H1 (cell line): ENCODE measurements around the gene ADAMTS17. TPM values are rescaled to one million over a fixed set of nuclear protein-coding genes. Genes with fewer than 3 reads are reported as not detected.

Experiments
- CTCF ChIA-PET: fragments of 300-600 bp; sonication (Branson Sonifier 250); formaldehyde crosslinking; loops from one replicate; lab custom pipeline; 2021; ENCODE audit not compliant: partially characterized antibody; lab: Charles Lee
- POLR2A ChIA-PET: fragments of 300-600 bp; sonication (Branson Sonifier 250); formaldehyde crosslinking; loops from one replicate; lab custom pipeline; 2021; ENCODE audit warnings: inconsistent platforms; ENCODE audit not compliant: partially characterized antibody; lab: Charles Lee
- DNase-seq, 2 experiments: peaks; one replicate each; pipeline versions ENCODE4 v3.0.0 to v3.0.0-alpha.2; 2010 to 2022; ENCODE audit warnings: low spot score in 2 of 2, low read depth in 1 of 2, mixed read lengths in 1 of 2
- FAIRE-seq: peaks from 2 replicates; lab custom pipeline; 2011; peaks lifted over from hg19 to GRCh38; lab: Jason Lieb, UNC
- H2AFZ ChIP-seq: 2 replicates; pipeline ENCODE4 v1.8.1; 2012; ENCODE audit warnings: low read length, inconsistent platforms
- H2AK5ac ChIP-seq: 2 replicates; pipeline ENCODE4 v1.6.1; 2013; ENCODE audit warnings: low read depth, low read length
- H2BK120ac ChIP-seq: replicated peaks from 2 replicates; pipeline ENCODE3; 2013; ENCODE audit warnings: low read depth, low read length, inconsistent platforms
- H2BK12ac ChIP-seq: 2 replicates; pipeline ENCODE4 v1.6.1; 2013; ENCODE audit warnings: low read depth, low read length
- H2BK15ac ChIP-seq: 2 replicates; pipeline ENCODE4 v1.6.1; 2013; ENCODE audit warnings: low read length
- H2BK20ac ChIP-seq: 2 replicates; pipeline ENCODE4 v1.6.1; 2013; ENCODE audit warnings: low read length
- H2BK5ac ChIP-seq: 2 replicates; pipeline ENCODE4 v1.6.1; 2013; ENCODE audit warnings: low read depth, low read length
- H3K14ac ChIP-seq: 2 replicates; pipeline ENCODE4 v1.6.1; 2013; ENCODE audit warnings: inconsistent platforms; ENCODE audit not compliant: insufficient read length
- H3K18ac ChIP-seq: 2 replicates; pipeline ENCODE4 v1.6.1; 2013; ENCODE audit warnings: low read length; ENCODE audit errors: extremely low read depth
- H3K23ac ChIP-seq: 2 replicates; pipeline ENCODE4 v1.6.1; 2013; ENCODE audit warnings: inconsistent platforms; ENCODE audit not compliant: insufficient read length
- H3K23me2 ChIP-seq: 2 replicates; pipeline ENCODE4 v1.6.1; 2013; ENCODE audit warnings: low read depth, low read length
- H3K27ac ChIP-seq: 2 replicates; pipeline ENCODE4 v1.6.1; 2011; ENCODE audit warnings: low read depth, low read length, inconsistent platforms
- H3K27me3 ChIP-seq, 4 experiments: replicated peaks in 1 of 4; 1 replicate in 1 of 4; 2 replicates in 3 of 4; pipeline versions ENCODE4 v1.6.1 to v1.8.1; 2011 to 2013; ENCODE audit warnings: low read length in 3 of 4, mild to moderate bottlenecking in 3 of 4, inconsistent platforms in 2 of 4, mixed read lengths in 2 of 4, moderate library complexity in 1 of 4; ENCODE audit not compliant: control insufficient read depth in 3 of 4, insufficient read depth in 3 of 4; ENCODE audit errors: extremely low read depth in 1 of 4
- H3K36me3 ChIP-seq, 4 experiments: 2 replicates each; pipeline versions ENCODE4 v1.6.1 to v1.8.1; 2011 to 2013; ENCODE audit warnings: mild to moderate bottlenecking in 4 of 4, low read length in 3 of 4, moderate library complexity in 2 of 4, control low read depth in 1 of 4, inconsistent platforms in 1 of 4; ENCODE audit not compliant: insufficient read depth in 4 of 4, control insufficient read depth in 2 of 4
- H3K4ac ChIP-seq: replicated peaks from 2 replicates; pipeline ENCODE3; 2013; ENCODE audit warnings: low read length, low read depth, mixed read lengths, inconsistent platforms; ENCODE audit not compliant: insufficient read length
- H3K4me1 ChIP-seq, 4 experiments: replicated peaks in 1 of 4; 1 replicate in 1 of 4; 2 replicates in 3 of 4; pipeline versions ENCODE4 v1.6.1 to v1.8.1; 2011 to 2013; ENCODE audit warnings: low read length in 3 of 4, inconsistent platforms in 2 of 4, mixed read lengths in 1 of 4; ENCODE audit not compliant: insufficient read depth in 4 of 4, control insufficient read depth in 3 of 4
- H3K4me2 ChIP-seq, 2 experiments: 2 replicates each; pipeline versions ENCODE4 v1.6.1 to v1.8.1; 2011 to 2013; ENCODE audit warnings: low read depth in 2 of 2, low read length in 2 of 2, control low read depth in 1 of 2, inconsistent platforms in 1 of 2, mild to moderate bottlenecking in 1 of 2; ENCODE audit not compliant: insufficient read depth in 1 of 2
- H3K4me3 ChIP-seq, 4 experiments: fragments of 200-600, 300-600 bp in 1 of 4; sonication (generic), shearing (Covaris generic), sonication (Bioruptor Twin) in 1 of 4; 2 replicates each; pipeline versions ENCODE4 v1.5.1 to v1.8.1; 2011 to 2016; ENCODE audit warnings: low read length in 4 of 4, low read depth in 3 of 4, control low read depth in 2 of 4, inconsistent platforms in 2 of 4, mild to moderate bottlenecking in 2 of 4, mixed read lengths in 1 of 4, moderate library complexity in 1 of 4; ENCODE audit not compliant: insufficient read depth in 2 of 4; ENCODE audit errors: extremely low read depth in 1 of 4
- H3K56ac ChIP-seq: replicated peaks from 2 replicates; pipeline ENCODE3; 2013; ENCODE audit warnings: low read depth, mild to moderate bottlenecking, mixed read lengths, low read length, inconsistent platforms; ENCODE audit not compliant: insufficient read length
- H3K79me1 ChIP-seq: 2 replicates; pipeline ENCODE4 v1.6.1; 2013; ENCODE audit warnings: low read depth, low read length, control low read depth
- H3K79me2 ChIP-seq, 2 experiments: 2 replicates each; pipeline versions ENCODE4 v1.6.1 to v1.8.1; 2012 to 2013; ENCODE audit warnings: low read length in 2 of 2, mild to moderate bottlenecking in 2 of 2, inconsistent platforms in 1 of 2; ENCODE audit not compliant: insufficient read depth in 2 of 2, control insufficient read depth in 1 of 2
- H3K9ac ChIP-seq, 4 experiments: replicated peaks in 1 of 4; 1 replicate in 1 of 4; 2 replicates in 3 of 4; pipeline versions ENCODE4 v1.6.1 to v1.8.1; 2011 to 2013; ENCODE audit warnings: low read depth in 3 of 4, low read length in 3 of 4, control low read depth in 2 of 4, mild to moderate bottlenecking in 2 of 4, moderate library complexity in 2 of 4, inconsistent platforms in 1 of 4; ENCODE audit errors: extremely low read depth in 1 of 4
- H3K9me3 ChIP-seq, 2 experiments: 2 replicates each; pipeline versions ENCODE4 v1.6.1 to v1.8.1; 2012 to 2013; ENCODE audit warnings: mild to moderate bottlenecking in 2 of 2, moderate library complexity in 2 of 2, control low read depth in 1 of 2, inconsistent platforms in 1 of 2, low read depth in 1 of 2, low read length in 1 of 2, mixed read lengths in 1 of 2; ENCODE audit not compliant: insufficient read depth in 2 of 2
- H4K20me1 ChIP-seq, 2 experiments: replicated peaks in 1 of 2; 2 replicates each; pipeline versions ENCODE3 to v1.8.1; 2011 to 2013; ENCODE audit warnings: inconsistent platforms in 2 of 2, low read length in 2 of 2, mild to moderate bottlenecking in 1 of 2; ENCODE audit not compliant: insufficient read depth in 2 of 2, control insufficient read depth in 1 of 2
- H4K5ac ChIP-seq: 2 replicates; pipeline ENCODE4 v1.6.1; 2013; ENCODE audit warnings: low read length, low read depth, mixed read lengths, inconsistent platforms; ENCODE audit not compliant: insufficient read length
- H4K8ac ChIP-seq: 2 replicates; pipeline ENCODE4 v1.8.0; 2013; ENCODE audit warnings: mild to moderate bottlenecking, moderate library complexity, low read length, inconsistent platforms; ENCODE audit not compliant: insufficient read depth; ENCODE audit errors: extremely low read depth
- H4K91ac ChIP-seq: replicated peaks from 2 replicates; pipeline ENCODE3; 2013; ENCODE audit warnings: low read length, mixed read lengths, inconsistent platforms; ENCODE audit not compliant: insufficient read length
- ATF2 ChIP-seq: IDR thresholded peaks from 2 replicates; pipeline ENCODE4 v1.6.1; 2012; ENCODE audit warnings: low read length, inconsistent platforms
- CEBPB ChIP-seq: IDR thresholded peaks from 2 replicates; pipeline ENCODE4 v1.6.1; 2012; ENCODE audit warnings: low read depth, low read length
- CTBP2 ChIP-seq: IDR thresholded peaks from 2 replicates; pipeline ENCODE4 v1.7.0; 2011; ENCODE audit warnings: borderline replicate concordance, mild to moderate bottlenecking, moderate library complexity, mixed read lengths, low read length; ENCODE audit not compliant: insufficient read depth, insufficient read length
- HDAC2 ChIP-seq, 2 experiments: fragments of 300-600 bp in 1 of 2; sonication (generic) in 1 of 2; IDR thresholded peaks; 2 replicates each; pipeline ENCODE4 v1.6.1; 2011 to 2012; ENCODE audit warnings: low read depth in 2 of 2, low read length in 2 of 2, mild to moderate bottlenecking in 2 of 2, moderate library complexity in 2 of 2, borderline replicate concordance in 1 of 2, inconsistent platforms in 1 of 2
- JUND ChIP-seq: IDR thresholded peaks from 2 replicates; pipeline ENCODE4 v1.6.1; 2011; ENCODE audit warnings: mild to moderate bottlenecking, improper control_type of control experiment, low read length
- KDM1A ChIP-seq: fragments of 200-600, 300-600 bp; sonication (generic); IDR thresholded peaks from 2 replicates; pipeline ENCODE4 v1.7.1; 2016; ENCODE audit warnings: mild to moderate bottlenecking, low read length, borderline replicate concordance
- NANOG ChIP-seq: IDR thresholded peaks from 2 replicates; pipeline ENCODE4 v1.6.1; 2011; ENCODE audit warnings: low read length, low read depth, mild to moderate bottlenecking, inconsistent platforms; ENCODE audit not compliant: insufficient read depth, poor library complexity, severe bottlenecking
- POLR2AphosphoS5 ChIP-seq: IDR thresholded peaks from 2 replicates; pipeline ENCODE4 v1.6.1; 2011; ENCODE audit warnings: low read depth, low read length
- RFX5 ChIP-seq: IDR thresholded peaks from 2 replicates; pipeline ENCODE4 v1.6.1; 2011; ENCODE audit warnings: low read depth, low read length, improper control_type of control experiment, borderline replicate concordance
- SP1 ChIP-seq: IDR thresholded peaks from 2 replicates; pipeline ENCODE4 v1.6.1; 2011; ENCODE audit warnings: low read depth, low read length
- SP2 ChIP-seq: IDR thresholded peaks from 2 replicates; pipeline ENCODE4 v1.6.1; 2012; ENCODE audit warnings: mild to moderate bottlenecking, low read length, inconsistent platforms
- SP4 ChIP-seq: IDR thresholded peaks from 2 replicates; pipeline ENCODE4 v1.6.1; 2012; ENCODE audit warnings: low read length, inconsistent platforms
- TBP ChIP-seq: IDR thresholded peaks from 2 replicates; pipeline ENCODE4 v1.6.1; 2011; ENCODE audit warnings: low read depth, low read length, improper control_type of control experiment
- WGBS, 2 experiments: shearing (Covaris generic) in 1 of 2; methylation state at CpG; one replicate each; pipeline versions ENCODE4 v1.1.6 to v1.1.7; 2013 to 2015; ENCODE audit warnings: low lambda C conversion rate in 2 of 2, mixed read lengths in 2 of 2, inconsistent platforms in 1 of 2, low coverage in 1 of 2, missing lambda C conversion rate in 1 of 2; ENCODE audit not compliant: insufficient replicate concordance in 2 of 2, insufficient coverage in 1 of 2, insufficient read length in 1 of 2; ENCODE audit errors: extremely low coverage in 1 of 2, missing lambda C conversion rate in 1 of 2; 5-methylcytosine and 5-hydroxymethylcytosine counted together
- polyA plus RNA-seq, 7 experiments: library from polyadenylated mRNA; depleted of rRNA in 3 of 7; stranded (reverse) in 5 of 7; unstranded in 2 of 7; fragments of >200 nt in 5 of 7; fragments of 200-250 nt in 2 of 7; gene quantifications; 1 replicate in 5 of 7; 2 replicates in 1 of 7; 4 replicates in 1 of 7; pipeline versions ENCODE4 v1.2.1 to v1.2.3, GENCODE V29; 2011 to 2013; ENCODE audit warnings: missing spikeins in 2 of 7, mixed read lengths in 2 of 7
- total RNA-seq: library from RNA; stranded (reverse); fragmentation: NEBNext Ultra II Directional; extraction: Animal tissue kit (Norgen Biotek cat#: 25700); gene quantifications from 2 replicates; pipeline ENCODE4 v1.2.1, GENCODE V29; 2021

ADAMTS17 gene
- total and polyA plus RNA-seq, 2 of the 8 experiments (the other 6 are each of a cell fraction or from before 2014, with no cell fraction given), result 0.51 to 1.7 TPM

- Histone ChIP-seq H3K79me2 (no peaks in the 10 kb centered on the region), H3K9me3 (no peaks in the 10 kb centered on the region), H4K5ac (no peak overlapping the region), H3K4me3 (no peak overlapping the region), H3K27ac (no peak overlapping the region), H2BK5ac (no peak overlapping the region), H3K4me2 (no peak overlapping the region), H2BK12ac (no peak overlapping the region), H4K91ac (no peak overlapping the region), H3K79me1 (no peaks in the 10 kb centered on the region), H3K4me1 (no peaks in the 10 kb centered on the region), H2AK5ac (no peak overlapping the region), H3K18ac (no peak overlapping the region), H3K36me3 (no peaks in the 10 kb centered on the region), H3K14ac (no peak overlapping the region), H2BK20ac (no peak overlapping the region), H4K20me1 (no peaks in the 10 kb centered on the region), H2BK15ac (no peak overlapping the region), H2BK120ac (no peak overlapping the region), H3K27me3 (no peaks in the 10 kb centered on the region), H3K23ac (no peak overlapping the region), H3K23me2 (no peaks in the 10 kb centered on the region), H3K4ac (no peak overlapping the region), H4K8ac (no peak overlapping the region), H3K9ac (no peak overlapping the region), H2AFZ (no peak overlapping the region), H3K56ac (no peak overlapping the region)
- ChIA-PET POLR2A (no interaction called here), CTCF (no interaction called here)
- DNase-seq (no peak), FAIRE-seq (no peak)
- no peak for TF ChIP-seq SP1
- TF ChIP-seq POLR2AphosphoS5, result no peak
- no peak for TF ChIP-seq RFX5
- no peak for TF ChIP-seq CTBP2
- TF ChIP-seq KDM1A, result no peak
- no peak for TF ChIP-seq CEBPB
- no peak for TF ChIP-seq SP2
- no peak for TF ChIP-seq ATF2
- TF ChIP-seq TBP, result no peak
- TF ChIP-seq NANOG, result no peak
- TF ChIP-seq JUND, result no peak
- no peak for TF ChIP-seq SP4
- TF ChIP-seq HDAC2 (IDR thresholded peaks at IDR 0.05; ENCODE audit: borderline replicate concordance in 1 of 2, low read depth in 2 of 2, low read length in 2 of 2), result no peak
- 93% methylated on average over 5 of the region's 5 CpGs; no CpG with 5 or more reads in 1 of the 2 experiments for WGBS, 2 experiments
These were observed 123.3 kb downstream of the ADAMTS17 start for GRCh38 chr15:100218434-100218833.
